Osteoblast (primary cell): ENCODE measurements around the gene CLINT1. TPM values are rescaled to one million over a fixed set of nuclear protein-coding genes. Genes with fewer than 3 reads are reported as not detected.

ENCODE experiments used
- DNase-seq: peaks from one replicate; pipeline ENCODE4 v3.0.0; 2011; ENCODE audit warnings: low spot score, mixed read lengths; ENCODE audit not compliant: insufficient read length; ENCODE audit errors: missing footprints
- H2AFZ ChIP-seq: 2 replicates; pipeline ENCODE4 v1.6.0; 2011; ENCODE audit warnings: mild to moderate bottlenecking, low read length
- H3K27ac ChIP-seq: 2 replicates; pipeline ENCODE4 v1.5.1; 2011; ENCODE audit warnings: mild to moderate bottlenecking, low read depth, low read length, moderate library complexity
- H3K27me3 ChIP-seq: 2 replicates; pipeline ENCODE4 v1.6.0; 2012; ENCODE audit warnings: mild to moderate bottlenecking, control low read depth, inconsistent platforms, low read length, moderate library complexity; ENCODE audit not compliant: insufficient read depth
- H3K36me3 ChIP-seq: 2 replicates; pipeline ENCODE4 v1.5.1; 2011; ENCODE audit warnings: mild to moderate bottlenecking, low read length, control low read depth, moderate library complexity; ENCODE audit not compliant: insufficient read depth
- H3K4me1 ChIP-seq: 2 replicates; pipeline ENCODE4 v1.5.1; 2011; ENCODE audit warnings: mild to moderate bottlenecking, low read length, control low read depth, moderate library complexity; ENCODE audit not compliant: insufficient read depth
- H3K4me2 ChIP-seq: 2 replicates; pipeline ENCODE4 v1.6.0; 2011; ENCODE audit warnings: mild to moderate bottlenecking, low read length; ENCODE audit not compliant: insufficient read depth
- H3K4me3 ChIP-seq: fragments of 200-600 bp; sonication (generic); 3 replicates; pipeline ENCODE4 v1.5.1; 2012; ENCODE audit warnings: mild to moderate bottlenecking, low read length, inconsistent platforms; ENCODE audit not compliant: insufficient read depth
- H3K79me2 ChIP-seq: 2 replicates; pipeline ENCODE4 v1.6.0; 2012; ENCODE audit warnings: mild to moderate bottlenecking, low read length, control low read depth, inconsistent platforms; ENCODE audit not compliant: insufficient read depth
- H3K9me3 ChIP-seq: 2 replicates; pipeline ENCODE4 v1.5.1; 2011; ENCODE audit warnings: low read depth, low read length, control low read depth
- H4K20me1 ChIP-seq: 2 replicates; pipeline ENCODE4 v1.6.0; 2012; ENCODE audit warnings: mild to moderate bottlenecking, low read length, control low read depth; ENCODE audit not compliant: insufficient read depth
- CTCF ChIP-seq: IDR thresholded peaks from 2 replicates; pipeline ENCODE4 v1.5.1; 2011; ENCODE audit warnings: mild to moderate bottlenecking, low read depth, low read length, moderate library complexity; ENCODE audit errors: extremely low read depth
- total RNA-seq: library from RNA; depleted of rRNA; stranded (reverse); fragments of >200 nt; gene quantifications from 2 replicates; pipeline ENCODE4 v1.2.3, GENCODE V29; 2012

CLINT1 gene
- total RNA-seq, 1 donor, result 85.4 TPM

- no peaks in the 10 kb centered on the region for H4K20me1 ChIP-seq
- no peaks in the 10 kb centered on the region for H3K27me3 ChIP-seq
- peaks cover 28% of the 10 kb centered on the region for H3K36me3 ChIP-seq
- H3K4me2 ChIP-seq, result no peak overlapping the region
- no peak for TF ChIP-seq CTCF
- no peaks in the 10 kb centered on the region for H3K4me1 ChIP-seq
- no peaks in the 10 kb centered on the region for H3K9me3 ChIP-seq
- no peaks in the 10 kb centered on the region for H3K79me2 ChIP-seq
- H3K4me3 ChIP-seq, result no peak overlapping the region
- H3K27ac ChIP-seq, result no peak overlapping the region
- no peak overlapping the region for H2AFZ ChIP-seq
- no peak for DNase-seq
These were observed 59.4 kb downstream of the CLINT1 start for GRCh38 chr5:157799578-157799977.

GRCh38 chr5:157793301-157793700, 65.6 kb downstream of the CLINT1 start:
- H3K27me3 ChIP-seq, result no peaks in the 10 kb centered on the region
- H3K36me3 ChIP-seq, result peaks cover 59% of the 10 kb centered on the region
- DNase-seq, result no peak
- no peak overlapping the region for H2AFZ ChIP-seq
- no peaks in the 10 kb centered on the region for H4K20me1 ChIP-seq
- H3K4me1 ChIP-seq, result no peaks in the 10 kb centered on the region
- H3K9me3 ChIP-seq, result no peaks in the 10 kb centered on the region
- H3K79me2 ChIP-seq, result no peaks in the 10 kb centered on the region
- no peak overlapping the region for H3K4me3 ChIP-seq
- no peak overlapping the region for H3K27ac ChIP-seq
- TF ChIP-seq CTCF, result no peak
- no peak overlapping the region for H3K4me2 ChIP-seq

- Histone ChIP-seq H3K4me3 (no peak overlapping the region), H3K36me3 (peaks cover 38% of the 10 kb centered on the region), H3K27ac (no peak overlapping the region), H3K4me2 (no peak overlapping the region), H4K20me1 (no peaks in the 10 kb centered on the region), H3K79me2 (no peaks in the 10 kb centered on the region), H2AFZ (no peak overlapping the region), H3K4me1 (no peaks in the 10 kb centered on the region), H3K9me3 (no peaks in the 10 kb centered on the region), H3K27me3 (no peaks in the 10 kb centered on the region)
- no peak for TF ChIP-seq CTCF
- no peak for DNase-seq
These were observed 73.1 kb downstream of the CLINT1 start for GRCh38 chr5:157785801-157786200.

- Histone ChIP-seq H3K79me2 (no peaks in the 10 kb centered on the region), H2AFZ (no peak overlapping the region), H3K27me3 (no peaks in the 10 kb centered on the region), H3K27ac (no peak overlapping the region), H3K4me2 (no peak overlapping the region), H3K36me3 (peaks cover 4% of the 10 kb centered on the region), H3K9me3 (no peaks in the 10 kb centered on the region), H3K4me3 (no peak overlapping the region), H3K4me1 (no peaks in the 10 kb centered on the region), H4K20me1 (no peaks in the 10 kb centered on the region)
- no peak for DNase-seq
- TF ChIP-seq CTCF, result no peak
These were observed 79.7 kb downstream of the CLINT1 start for GRCh38 chr5:157779221-157779620.
